Astrocyte (in vitro differentiated cells and primary cell): ENCODE results near the gene RNF150.

Experiments
- CTCF ChIP-seq: IDR thresholded peaks from 2 replicates; pipeline ENCODE4 v1.5.1; 2011; ENCODE audit warnings: low read depth, mild to moderate bottlenecking, inconsistent platforms, low read length, moderate library complexity; ENCODE audit not compliant: insufficient read depth
- EZH2 ChIP-seq: IDR thresholded peaks from 2 replicates; pipeline ENCODE4 v1.6.1; 2012; ENCODE audit warnings: mild to moderate bottlenecking, low read length, inconsistent platforms; ENCODE audit not compliant: insufficient read depth

DNA sequence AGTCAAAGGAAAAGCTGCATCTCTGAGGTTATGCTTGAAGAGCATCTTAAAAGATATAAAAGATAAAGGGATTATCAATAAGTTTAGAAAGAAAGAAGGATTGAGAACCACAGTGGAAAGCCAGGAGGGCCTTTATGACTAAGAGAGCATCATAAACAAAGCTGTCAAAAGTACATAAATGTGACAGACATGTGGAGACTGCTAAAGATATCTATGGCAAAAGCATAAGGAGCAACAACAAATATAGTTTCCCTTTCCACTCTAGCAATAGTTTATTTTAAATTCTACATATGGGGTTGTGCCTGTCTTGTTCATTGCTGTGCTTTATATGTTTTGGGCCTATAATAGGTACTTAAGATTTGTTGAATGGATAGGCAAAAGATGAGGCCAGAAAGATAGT is 97.3 kb downstream of the RNF150 start:
- TF ChIP-seq CTCF (no peak), EZH2 (no peak)
